ENCODE data around the gene EDN2.

Gene EDN2

GRCh38 chr1:41481109-41481775 is 3.2 kb downstream of the EDN2 start:
- POLR2A ChIA-PET (ENCODE audit: low non-redundant PET), result no interaction called here
- CTCF ChIA-PET, result interaction anchor here (0.5 to 1.0 kb wide), 3 partner anchors 13 to 211 kb away, joined by 3 read pairs; no protein-coding TSS in a partner anchor
- TF ChIP-seq CTCF (conservative IDR thresholded peaks at IDR 0.05; ENCODE audit: low read depth), result no peak

GRCh38 chr1:41480204-41481108 is 4.0 kb downstream of the EDN2 start:
- POLR2A ChIA-PET (ENCODE audit: low non-redundant PET), result interaction anchor here (0.6 kb wide), 1 partner anchor 966 kb away, joined by 3 read pairs; no protein-coding TSS in a partner anchor
- H3K27ac ChIP-seq, result peak overlapping the region; percentile 99
- CTCF ChIA-PET, result interaction anchor here (0.5 kb wide), 1 partner anchor 211 kb away, joined by 3 read pairs; no protein-coding TSS in a partner anchor
- no peak for DNase-seq (ENCODE audit: low spot score)
- TF ChIP-seq CTCF (conservative IDR thresholded peaks at IDR 0.05; ENCODE audit: low read depth), result no peak

More at GRCh38 chr1:41481109-41481775, 3.2 kb downstream of the EDN2 start:
- DNase-seq (ENCODE audit: low spot score), result no peak
- H3K27ac ChIP-seq, result peak overlapping the region; percentile 99

GRCh38 chr1:41479808-41480160 is 4.7 kb downstream of the EDN2 start:
- ChIA-PET POLR2A (ENCODE audit: low non-redundant PET) (no interaction called here), CTCF (interaction anchor here (0.5 to 0.8 kb wide), 2 partner anchors 381 to 830 kb away, joined by 3 to 6 read pairs; no protein-coding TSS in a partner anchor)
- H3K27ac ChIP-seq, result peak overlapping the region; percentile 99
- TF ChIP-seq CTCF (conservative IDR thresholded peaks at IDR 0.05; ENCODE audit: low read depth), result no peak
- no peak for DNase-seq (ENCODE audit: low spot score)

GRCh38 chr1:41479000-41479807 is 5.3 kb downstream of the EDN2 start:
- H3K27ac ChIP-seq, result peak overlapping the region; percentile 99
- DNase-seq (ENCODE audit: low spot score), result no peak
- POLR2A ChIA-PET (ENCODE audit: low non-redundant PET), result no interaction called here
- CTCF ChIA-PET, result interaction anchor here (0.5 to 1.1 kb wide), 4 partner anchors 16 to 831 kb away, joined by 3 to 6 read pairs (median 4); no protein-coding TSS in a partner anchor
- no peak for TF ChIP-seq CTCF (conservative IDR thresholded peaks at IDR 0.05; ENCODE audit: low read depth)

- H3K27ac ChIP-seq, result peak overlapping the region; percentile 99
- ChIA-PET POLR2A (ENCODE audit: low non-redundant PET) (interaction anchor here (0.6 kb wide), 1 partner anchor 11 kb away, joined by 3 read pairs; no protein-coding TSS in a partner anchor), CTCF (interaction anchor here (1.1 kb wide), 1 partner anchor 38 kb away, joined by 3 read pairs; no protein-coding TSS in a partner anchor)
- no peak for DNase-seq (ENCODE audit: low spot score)
- no peak for TF ChIP-seq CTCF (conservative IDR thresholded peaks at IDR 0.05; ENCODE audit: low read depth)
These were observed 6.2 kb downstream of the EDN2 start for GRCh38 chr1:41478118-41478748.
